HL-60 (cell line): ENCODE data around the gene SCAI.
"Not testable (repeated sequence)": the region's sequence is repeated elsewhere in the genome, so short reads cannot be mapped to it uniquely, and the experiment has no call there.

Source experiments
- DNase-seq, 2 experiments: peaks; one replicate each; pipeline ENCODE4 v3.0.0-alpha.2; 2010 to 2020; ENCODE audit warnings: low read depth in 1 of 2, low spot score in 1 of 2
- H3K27ac ChIP-seq: fragments of 250-450 bp; sonication (Bioruptor Pico); replicated peaks from 2 replicates; pipeline ENCODE4 v1.5.1; 2020; ENCODE audit warnings: mild to moderate bottlenecking, moderate library complexity
- H3K27me3 ChIP-seq: fragments of 250-450 bp; sonication (Bioruptor Pico); 2 replicates; pipeline ENCODE4 v1.5.1; 2021; ENCODE audit warnings: mild to moderate bottlenecking, moderate library complexity; ENCODE audit not compliant: insufficient read depth, poor library complexity, severe bottlenecking
- H3K4me3 ChIP-seq: replicated peaks from 2 replicates; pipeline ENCODE4 v1.5.1; 2011; ENCODE audit warnings: mild to moderate bottlenecking, control low read depth, low read length; ENCODE audit not compliant: insufficient read depth
- CTCF ChIP-seq: IDR thresholded peaks from one replicate; pipeline ENCODE4 v1.5.1; 2011; ENCODE audit warnings: low read length, control low read depth, inconsistent platforms; ENCODE audit not compliant: insufficient read depth
- GABPA ChIP-seq: IDR thresholded peaks from 2 replicates; pipeline ENCODE4 v1.6.1; 2012; ENCODE audit warnings: low read depth
- POLR2AphosphoS5 ChIP-seq: IDR thresholded peaks from 2 replicates; pipeline ENCODE4 v1.6.1; 2012; ENCODE audit warnings: low read depth
- REST ChIP-seq: IDR thresholded peaks from 2 replicates; pipeline ENCODE4 v1.6.1; 2012; ENCODE audit warnings: low read depth; ENCODE audit not compliant: insufficient replicate concordance
- SPI1 ChIP-seq: IDR thresholded peaks from 2 replicates; pipeline ENCODE4 v1.6.1; 2012; ENCODE audit warnings: low read depth, mild to moderate bottlenecking, borderline replicate concordance

The SCAI gene

GRCh38 chr9:125189011-125189360, 45.7 kb upstream of the SCAI start:
- Histone ChIP-seq H3K27ac (peak overlapping the region; percentile 81), H3K4me3 (peak overlapping the region; percentile 99), H3K27me3 (no peaks in the 10 kb centered on the region)
- no peak for TF ChIP-seq REST
- no peak for TF ChIP-seq POLR2AphosphoS5
- no peak for TF ChIP-seq CTCF
- TF ChIP-seq GABPA = no peak
- TF ChIP-seq SPI1 = no peak
- peak; percentile 25 to 39 for DNase-seq

DNA sequence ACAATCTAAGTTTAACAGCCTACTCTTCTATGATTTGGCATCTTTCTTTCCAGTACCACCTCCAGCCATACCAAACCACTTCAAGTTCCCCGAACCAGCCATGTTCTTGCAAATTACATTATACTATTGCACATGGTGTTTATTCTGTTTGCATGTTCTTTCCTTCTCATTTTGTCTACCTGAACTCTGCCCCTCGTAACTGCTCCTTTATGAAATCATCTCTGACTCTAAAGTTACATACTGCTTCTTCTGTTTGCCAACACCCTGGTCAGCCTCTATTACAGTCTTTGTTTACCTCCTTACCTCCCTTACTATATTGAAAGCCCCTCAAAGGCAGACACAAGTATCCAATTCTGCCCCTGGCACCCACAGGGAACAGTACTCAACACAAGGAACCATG, 40.2 kb upstream of the SCAI start:
- DNase-seq = no peak
- Histone ChIP-seq H3K27me3 (no peaks in the 10 kb centered on the region), H3K27ac (no peak overlapping the region), H3K4me3 (no peak overlapping the region)
- TF ChIP-seq REST (no peak), SPI1 (no peak), POLR2AphosphoS5 (no peak), CTCF (no peak), GABPA (no peak)

GRCh38 chr9:125183054-125183453, 39.7 kb upstream of the SCAI start:
- DNase-seq = no peak
- H3K4me3 ChIP-seq = no peak overlapping the region
- TF ChIP-seq CTCF = no peak
- no peak overlapping the region for H3K27ac ChIP-seq
- no peaks in the 10 kb centered on the region for H3K27me3 ChIP-seq

GRCh38 chr9:125181756-125182155, 38.4 kb upstream of the SCAI start:
- H3K4me3 ChIP-seq, H3K27ac ChIP-seq, DNase-seq, H3K27me3 ChIP-seq: not testable (repeated sequence)
